NT2/D1 (cell line): Measurements from ENCODE around the gene SORCS3.

Source experiments
- YY1 ChIP-seq: IDR thresholded peaks from 2 replicates; pipeline ENCODE4 v1.6.1; 2011; ENCODE audit not compliant: insufficient read length, insufficient read depth
- ZNF274 ChIP-seq: IDR thresholded peaks from 2 replicates; pipeline ENCODE4 v1.6.1; 2011; ENCODE audit warnings: mild to moderate bottlenecking, low read depth, low read length

DNA sequence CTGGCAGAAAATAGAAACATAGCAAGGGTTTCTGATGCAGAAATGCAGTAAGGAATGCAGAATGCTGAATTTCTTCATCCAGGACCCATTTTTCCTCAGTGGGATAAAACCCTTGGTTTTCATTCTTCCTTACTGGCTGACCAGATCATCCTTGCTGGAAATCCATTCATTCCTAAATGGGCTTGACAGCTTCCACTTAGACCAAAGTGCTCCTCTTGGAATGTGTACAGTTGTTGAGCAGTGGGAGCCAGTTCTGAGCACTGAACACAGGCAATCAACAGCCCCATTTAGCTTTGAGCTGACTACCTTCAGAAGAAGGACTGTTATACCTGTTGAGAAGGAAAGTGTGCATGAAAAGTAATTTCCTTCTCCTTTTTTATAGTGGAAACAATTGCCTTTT, 232.1 kb downstream of the SORCS3 start:
- TF ChIP-seq YY1 = no peak
- TF ChIP-seq ZNF274 = no peak
